Epithelial cell of esophagus (primary cell): Measurements from ENCODE around the gene FBXO44.
A peak's percentile ranks its signal among the peaks of the same experiment; 100 is the strongest.
"Not testable (repeated sequence)": the region's sequence is repeated elsewhere in the genome, so short reads cannot be mapped to it uniquely, and the experiment has no call there.

Experiments
- DNase-seq: peaks from one replicate; pipeline ENCODE4 v3.0.0; 2010; ENCODE audit warnings: low read depth
- H3K4me3 ChIP-seq: 2 replicates; pipeline ENCODE4 v1.5.1; 2011; ENCODE audit warnings: mild to moderate bottlenecking, low read length, control low read depth
- TF ChIP-seq, protein P1 (sequence below): IDR thresholded peaks from 2 replicates; pipeline ENCODE4 v1.5.1; 2011; ENCODE audit warnings: low read depth, mild to moderate bottlenecking, low read length, control low read depth, inconsistent platforms; ENCODE audit not compliant: insufficient read depth; ENCODE audit errors: missing control alignments

Gene FBXO44, protein sequence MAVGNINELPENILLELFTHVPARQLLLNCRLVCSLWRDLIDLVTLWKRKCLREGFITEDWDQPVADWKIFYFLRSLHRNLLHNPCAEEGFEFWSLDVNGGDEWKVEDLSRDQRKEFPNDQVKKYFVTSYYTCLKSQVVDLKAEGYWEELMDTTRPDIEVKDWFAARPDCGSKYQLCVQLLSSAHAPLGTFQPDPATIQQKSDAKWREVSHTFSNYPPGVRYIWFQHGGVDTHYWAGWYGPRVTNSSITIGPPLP

GRCh38 chr1:11654137-11654938 is at the start of gene FBXO44, which contains the start of gene FBXO2:
Gene FBXO44, plus strand, starts transcription at chr1:11654877. Its CDS starts 959 bp downstream, at chr1:11655836.
Gene FBXO2, minus strand, starts transcription at chr1:11654429. Its CDS starts 89 bp downstream, at chr1:11654340.
- peak within 1 kb of the TSS; percentile 75 for H3K4me3 ChIP-seq
- peak; percentile 70 for DNase-seq
- TF ChIP-seq, protein P1, sequence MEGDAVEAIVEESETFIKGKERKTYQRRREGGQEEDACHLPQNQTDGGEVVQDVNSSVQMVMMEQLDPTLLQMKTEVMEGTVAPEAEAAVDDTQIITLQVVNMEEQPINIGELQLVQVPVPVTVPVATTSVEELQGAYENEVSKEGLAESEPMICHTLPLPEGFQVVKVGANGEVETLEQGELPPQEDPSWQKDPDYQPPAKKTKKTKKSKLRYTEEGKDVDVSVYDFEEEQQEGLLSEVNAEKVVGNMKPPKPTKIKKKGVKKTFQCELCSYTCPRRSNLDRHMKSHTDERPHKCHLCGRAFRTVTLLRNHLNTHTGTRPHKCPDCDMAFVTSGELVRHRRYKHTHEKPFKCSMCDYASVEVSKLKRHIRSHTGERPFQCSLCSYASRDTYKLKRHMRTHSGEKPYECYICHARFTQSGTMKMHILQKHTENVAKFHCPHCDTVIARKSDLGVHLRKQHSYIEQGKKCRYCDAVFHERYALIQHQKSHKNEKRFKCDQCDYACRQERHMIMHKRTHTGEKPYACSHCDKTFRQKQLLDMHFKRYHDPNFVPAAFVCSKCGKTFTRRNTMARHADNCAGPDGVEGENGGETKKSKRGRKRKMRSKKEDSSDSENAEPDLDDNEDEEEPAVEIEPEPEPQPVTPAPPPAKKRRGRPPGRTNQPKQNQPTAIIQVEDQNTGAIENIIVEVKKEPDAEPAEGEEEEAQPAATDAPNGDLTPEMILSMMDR, result no peak

- TF ChIP-seq, protein P1, result no peak
- H3K4me3 ChIP-seq, result no peak overlapping the region
- no peak for DNase-seq
Observed at GRCh38 chr1:11606775-11607174, 47.9 kb upstream of the FBXO44 start.

DNA sequence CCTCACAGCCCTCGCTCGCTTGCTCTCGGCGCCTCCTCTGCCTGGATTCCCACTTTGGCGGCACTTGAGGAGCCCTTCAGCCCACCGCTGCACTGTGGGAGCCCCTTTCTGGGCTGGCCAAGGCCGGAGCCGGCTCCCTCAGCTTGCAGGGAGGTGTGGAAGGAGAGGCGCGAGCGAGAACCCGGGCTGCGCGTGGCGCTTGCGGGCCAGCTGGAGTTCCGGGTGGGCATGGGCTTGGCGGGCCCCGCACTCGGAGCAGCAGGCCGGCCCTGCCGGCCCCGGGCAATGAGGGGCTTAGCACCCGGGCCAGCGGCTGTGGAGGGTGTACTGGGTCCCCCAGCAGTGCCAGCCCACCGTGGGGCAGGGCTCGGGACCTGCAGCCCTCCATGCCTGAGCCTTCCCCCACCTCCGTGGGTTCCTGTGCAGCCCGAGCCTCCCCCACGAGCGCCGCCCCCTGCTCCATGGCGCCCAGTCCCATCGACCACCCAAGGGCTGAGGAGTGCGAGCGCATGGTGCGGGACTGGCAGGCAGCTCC is 46.0 kb upstream of the FBXO44 start:
- H3K4me3 ChIP-seq, DNase-seq: not testable (repeated sequence)

- not testable (repeated sequence) for DNase-seq, H3K4me3 ChIP-seq
Observed at GRCh38 chr1:11609378-11609777, 45.3 kb upstream of the FBXO44 start.

DNA sequence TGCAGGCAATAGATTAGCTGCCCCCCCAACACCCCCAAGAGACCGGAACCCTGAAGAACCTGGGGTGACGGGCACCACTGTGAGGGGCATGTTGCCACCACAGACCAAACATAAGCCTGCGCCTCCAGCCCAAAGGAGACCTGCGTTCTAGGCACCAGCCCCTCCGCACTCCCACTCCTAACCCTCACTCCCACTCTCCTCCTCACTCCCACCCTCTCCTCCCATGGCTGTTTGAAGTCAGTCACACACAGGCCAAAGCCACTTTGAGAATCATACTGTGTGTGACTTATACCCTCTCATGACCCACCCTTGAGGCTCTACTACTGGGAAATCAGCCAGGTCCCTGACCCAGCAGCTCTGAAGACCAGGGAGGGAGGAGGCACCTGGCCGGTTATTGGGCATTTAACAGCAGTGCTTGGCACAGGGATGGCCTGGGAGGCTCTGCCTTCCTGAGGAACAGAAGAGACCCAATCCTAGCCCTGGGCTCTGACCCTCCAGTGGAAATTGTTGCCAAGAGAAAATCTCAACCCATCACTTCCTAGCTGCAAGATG is 44.0 kb upstream of the FBXO44 start:
- H3K4me3 ChIP-seq, result no peak overlapping the region
- no peak for DNase-seq
- TF ChIP-seq, protein P1, result no peak

- no peak overlapping the region for H3K4me3 ChIP-seq
- TF ChIP-seq, protein P1, result no peak
Observed at GRCh38 chr1:11611638-11612327, 42.9 kb upstream of the FBXO44 start.

DNA sequence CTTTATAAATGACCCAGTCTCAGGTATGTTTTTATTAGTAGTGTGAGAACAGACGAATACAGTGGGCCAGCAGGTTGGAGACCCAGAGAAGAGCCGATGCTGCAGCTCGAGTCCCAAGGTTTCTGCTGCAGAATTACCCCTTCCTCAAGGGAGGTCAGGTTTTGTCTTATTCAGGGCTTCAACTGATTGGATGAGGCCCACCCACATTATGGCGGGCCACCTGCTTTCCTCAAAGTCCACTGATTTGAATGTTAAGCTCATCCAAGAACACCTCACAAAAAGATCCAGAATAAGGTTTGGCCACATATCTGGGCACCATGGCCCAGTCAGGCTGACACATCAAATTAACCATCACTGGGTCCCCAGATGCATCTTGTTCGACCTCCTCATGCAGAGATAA is 41.3 kb upstream of the FBXO44 start:
- H3K4me3 ChIP-seq, result no peak overlapping the region
- TF ChIP-seq, protein P1, result no peak
- no peak for DNase-seq

More at GRCh38 chr1:11611638-11612327, 42.9 kb upstream of the FBXO44 start:
- no peak for DNase-seq
